ENCODE measurements around the gene MRPL36.

- TF ChIP-seq, protein P1, sequence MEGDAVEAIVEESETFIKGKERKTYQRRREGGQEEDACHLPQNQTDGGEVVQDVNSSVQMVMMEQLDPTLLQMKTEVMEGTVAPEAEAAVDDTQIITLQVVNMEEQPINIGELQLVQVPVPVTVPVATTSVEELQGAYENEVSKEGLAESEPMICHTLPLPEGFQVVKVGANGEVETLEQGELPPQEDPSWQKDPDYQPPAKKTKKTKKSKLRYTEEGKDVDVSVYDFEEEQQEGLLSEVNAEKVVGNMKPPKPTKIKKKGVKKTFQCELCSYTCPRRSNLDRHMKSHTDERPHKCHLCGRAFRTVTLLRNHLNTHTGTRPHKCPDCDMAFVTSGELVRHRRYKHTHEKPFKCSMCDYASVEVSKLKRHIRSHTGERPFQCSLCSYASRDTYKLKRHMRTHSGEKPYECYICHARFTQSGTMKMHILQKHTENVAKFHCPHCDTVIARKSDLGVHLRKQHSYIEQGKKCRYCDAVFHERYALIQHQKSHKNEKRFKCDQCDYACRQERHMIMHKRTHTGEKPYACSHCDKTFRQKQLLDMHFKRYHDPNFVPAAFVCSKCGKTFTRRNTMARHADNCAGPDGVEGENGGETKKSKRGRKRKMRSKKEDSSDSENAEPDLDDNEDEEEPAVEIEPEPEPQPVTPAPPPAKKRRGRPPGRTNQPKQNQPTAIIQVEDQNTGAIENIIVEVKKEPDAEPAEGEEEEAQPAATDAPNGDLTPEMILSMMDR (conservative IDR thresholded peaks at IDR 0.05 in 1 of 2, IDR thresholded peaks at IDR 0.05 in 1 of 2; ENCODE audit: extremely low read depth in 1 of 2, insufficient read depth in 1 of 2, low read depth in 1 of 2, low read length in 2 of 2) = no peak
- no peak for TF ChIP-seq EZH2 (IDR thresholded peaks at IDR 0.05; ENCODE audit: borderline replicate concordance, low read length)
Observed at GRCh38 chr5:1750469-1750868, 49.2 kb downstream of the MRPL36 start.
